Fibroblast of mammary gland (primary cell): ENCODE measurements around the gene FAM229B.

Experiments used
- DNase-seq: peaks from one replicate; pipeline ENCODE4 v3.0.0-alpha.2; 2010; ENCODE audit warnings: low read depth
- H3K4me3 ChIP-seq: 2 replicates; pipeline ENCODE4 v1.5.1; 2011; ENCODE audit warnings: low read depth, mild to moderate bottlenecking, low read length, moderate library complexity; ENCODE audit not compliant: control insufficient read depth
- CTCF ChIP-seq: conservative IDR thresholded peaks from 2 replicates; pipeline ENCODE4 v1.5.1; 2011; ENCODE audit warnings: low read depth, low read length, inconsistent platforms; ENCODE audit not compliant: control insufficient read depth, insufficient read depth

Gene FAM229B

GRCh38 chr6:112087136-112087911 lies at the start of gene FAM229B, which contains the start of gene TUBE1:
Gene FAM229B, plus strand, starts transcription at chr6:112087591. Its CDS starts 11,693 bp downstream, at chr6:112099284.
Gene TUBE1, minus strand, starts transcription at chr6:112087482. Its CDS starts 48 bp downstream, at chr6:112087434.
- TF ChIP-seq CTCF = no peak
- peak; percentile 97 for DNase-seq
- H3K4me3 ChIP-seq = peak within 1 kb of the TSS; percentile 86

- peak; percentile 97 for DNase-seq
- no peak for TF ChIP-seq CTCF
- H3K4me3 ChIP-seq = no peak overlapping the region
These were observed 49.6 kb upstream of the FAM229B start for GRCh38 chr6:112037783-112038216.

- no peak overlapping the region for H3K4me3 ChIP-seq
- peak; percentile 50 for DNase-seq
- TF ChIP-seq CTCF = no peak
These were observed 49.1 kb upstream of the FAM229B start for GRCh38 chr6:112038268-112038667.

- DNase-seq = peak; percentile 52
- no peak for TF ChIP-seq CTCF
- no peak overlapping the region for H3K4me3 ChIP-seq
These were observed 48.5 kb upstream of the FAM229B start for GRCh38 chr6:112038756-112039430.

GRCh38 chr6:112039431-112039770 lies 48.0 kb upstream of the FAM229B start:
- no peak for DNase-seq
- TF ChIP-seq CTCF = no peak
- no peak overlapping the region for H3K4me3 ChIP-seq

- TF ChIP-seq CTCF = no peak
- DNase-seq = peak; percentile 65
- no peak overlapping the region for H3K4me3 ChIP-seq
These were observed 46.4 kb upstream of the FAM229B start for GRCh38 chr6:112040956-112041355.
